GM19023 (cell line): ENCODE data around the gene EIF4G3.
"Not testable (repeated sequence)": the region's sequence is repeated elsewhere in the genome, so short reads cannot be mapped to it uniquely, and the experiment has no call there.

Experiments
- ATAC-seq: cut with Tn5 transposase; IDR thresholded peaks from one replicate; pipeline ENCODE4 v1.9.1; 2021; ENCODE audit warnings: mild to moderate bottlenecking, moderate library complexity; ENCODE audit not compliant: unreplicated experiment

EIF4G3 gene

GRCh38 chr1:20840731-20841130 lies 336.0 kb downstream of the EIF4G3 start:
- no peak for ATAC-seq

GRCh38 chr1:20837554-20838192 lies 339.0 kb downstream of the EIF4G3 start:
- ATAC-seq = no peak

- no peak for ATAC-seq
Measured at GRCh38 chr1:20836230-20836629, 340.5 kb downstream of the EIF4G3 start.

- no peak for ATAC-seq
Measured at GRCh38 chr1:20834780-20835179, 341.9 kb downstream of the EIF4G3 start.

GRCh38 chr1:20834192-20834591 lies 342.5 kb downstream of the EIF4G3 start:
- no peak for ATAC-seq

- no peak for ATAC-seq
Measured at GRCh38 chr1:20830378-20830777, 346.3 kb downstream of the EIF4G3 start.

- no peak for ATAC-seq
Measured at GRCh38 chr1:20829946-20830345, 346.8 kb downstream of the EIF4G3 start.

GRCh38 chr1:20829531-20829930 lies 347.2 kb downstream of the EIF4G3 start:
- no peak for ATAC-seq

- ATAC-seq = no peak
Measured at GRCh38 chr1:20823845-20824244, 352.9 kb downstream of the EIF4G3 start.

GRCh38 chr1:20821466-20821865 lies 355.2 kb downstream of the EIF4G3 start:
- no peak for ATAC-seq

- ATAC-seq = no peak
Measured at GRCh38 chr1:20819818-20820217, 356.9 kb downstream of the EIF4G3 start.

GRCh38 chr1:20814534-20814871 lies 362.2 kb downstream of the EIF4G3 start:
- no peak for ATAC-seq

- no peak for ATAC-seq
Measured at GRCh38 chr1:20811916-20812315, 364.8 kb downstream of the EIF4G3 start.

- no peak for ATAC-seq
Measured at GRCh38 chr1:20793236-20793635, 383.5 kb downstream of the EIF4G3 start.

- no peak for ATAC-seq
Measured at GRCh38 chr1:20792196-20792595, 384.5 kb downstream of the EIF4G3 start.

GRCh38 chr1:20790785-20791184 lies 385.9 kb downstream of the EIF4G3 start:
- no peak for ATAC-seq

GRCh38 chr1:20789598-20789997 lies 387.1 kb downstream of the EIF4G3 start:
- ATAC-seq = not testable (repeated sequence)

GRCh38 chr1:20787840-20788795 lies 388.6 kb downstream of the EIF4G3 start:
- ATAC-seq = no peak

GRCh38 chr1:20787029-20787839 lies 389.5 kb downstream of the EIF4G3 start, which contains the start of gene HP1BP3:
HP1BP3 (minus strand) TSS chr1:20787307; CDS start chr1:20780440, 6,867 bp downstream.
- ATAC-seq = peak; percentile 55

- ATAC-seq = peak; percentile 72
Measured at GRCh38 chr1:20786253-20787028, 390.3 kb downstream of the EIF4G3 start.

- ATAC-seq = no peak
Measured at GRCh38 chr1:20785907-20786252, 390.8 kb downstream of the EIF4G3 start.
